Measurements from ENCODE around the gene CLDN9.

GRCh38 chr16:3051009-3051408, 38.3 kb downstream of the CLDN9 start:
- no peak for TF ChIP-seq POLR2AphosphoS5 (IDR thresholded peaks at IDR 0.05; ENCODE audit: low read depth, low read length)
- TF ChIP-seq TAF1 (IDR thresholded peaks at IDR 0.05; ENCODE audit: borderline replicate concordance, insufficient read depth, low read length): no peak
- no peak for TF ChIP-seq REST (IDR thresholded peaks at IDR 0.05; ENCODE audit: insufficient read depth in 1 of 2, low read depth in 2 of 2, low read length in 2 of 2)
- no peak for TF ChIP-seq FOXP2 (optimal IDR thresholded peaks at IDR 0.05; ENCODE audit: borderline replicate concordance, extremely low read depth, extremely low read length, insufficient read depth)
- TF ChIP-seq SIN3A (IDR thresholded peaks at IDR 0.05; ENCODE audit: borderline replicate concordance, insufficient read depth, low read length): no peak

All from PFSK-1 (cell line).